ENCODE data around the gene ATP6V1E1.
"Not testable (repeated sequence)": the region's sequence is repeated elsewhere in the genome, so short reads cannot be mapped to it uniquely, and the experiment has no call there.

The ATP6V1E1 gene

GRCh38 chr22:17581631-17582030 is 46.9 kb downstream of the ATP6V1E1 start:
- Mint-ChIP-seq H3K4me3 (no peak overlapping the region), H3K9me3 (no peaks in the 10 kb centered on the region), H3K27ac (no peak overlapping the region), H3K4me1 (ENCODE audit: low read depth) (no peaks in the 10 kb centered on the region), H3K36me3 (ENCODE audit: low read depth) (no peaks in the 10 kb centered on the region), H3K27me3 (ENCODE audit: low read depth) (no peaks in the 10 kb centered on the region)

DNA sequence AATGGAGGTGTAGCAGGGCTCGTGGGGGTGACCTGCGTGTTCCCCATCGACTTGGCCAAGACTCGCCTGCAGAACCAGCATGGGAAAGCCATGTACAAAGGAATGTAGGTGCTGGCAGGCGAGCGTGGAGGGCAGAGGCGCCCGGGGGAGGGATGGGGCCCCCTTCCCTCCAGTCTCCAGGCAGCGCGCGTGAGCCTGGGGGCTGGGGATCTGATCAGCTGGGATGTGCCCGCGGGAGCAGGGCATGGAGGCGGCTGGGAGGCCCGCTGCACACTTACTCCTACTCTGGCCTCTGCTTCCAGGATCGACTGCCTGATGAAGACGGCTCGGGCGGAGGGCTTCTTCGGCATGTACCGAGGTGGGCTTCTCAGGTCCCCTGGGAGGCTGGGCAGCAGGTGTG is 47.5 kb downstream of the ATP6V1E1 start:
- Mint-ChIP-seq H3K9me3 (no peaks in the 10 kb centered on the region), H3K4me1 (ENCODE audit: low read depth) (no peaks in the 10 kb centered on the region), H3K4me3 (no peak overlapping the region), H3K27ac (no peak overlapping the region), H3K36me3 (ENCODE audit: low read depth) (no peaks in the 10 kb centered on the region), H3K27me3 (ENCODE audit: low read depth) (no peaks in the 10 kb centered on the region)

- H3K4me3 Mint-ChIP-seq: no peak overlapping the region
- no peaks in the 10 kb centered on the region for H3K9me3 Mint-ChIP-seq
- H3K4me1 Mint-ChIP-seq (ENCODE audit: low read depth): no peaks in the 10 kb centered on the region
- H3K36me3 Mint-ChIP-seq (ENCODE audit: low read depth): no peaks in the 10 kb centered on the region
- H3K27me3 Mint-ChIP-seq (ENCODE audit: low read depth): no peaks in the 10 kb centered on the region
- no peak overlapping the region for H3K27ac Mint-ChIP-seq
These were observed 48.0 kb downstream of the ATP6V1E1 start for GRCh38 chr22:17580441-17581031.

- no peaks in the 10 kb centered on the region for H3K9me3 Mint-ChIP-seq
- no peaks in the 10 kb centered on the region for H3K36me3 Mint-ChIP-seq (ENCODE audit: low read depth)
- H3K27me3 Mint-ChIP-seq (ENCODE audit: low read depth): no peaks in the 10 kb centered on the region
- H3K4me1 Mint-ChIP-seq (ENCODE audit: low read depth): no peaks in the 10 kb centered on the region
- H3K27ac Mint-ChIP-seq: no peak overlapping the region
- H3K4me3 Mint-ChIP-seq: no peak overlapping the region
These were observed 49.0 kb downstream of the ATP6V1E1 start for GRCh38 chr22:17579535-17579981.

GRCh38 chr22:17578136-17578754 is 50.3 kb downstream of the ATP6V1E1 start:
- no peaks in the 10 kb centered on the region for H3K27me3 Mint-ChIP-seq (ENCODE audit: low read depth)
- H3K4me3 Mint-ChIP-seq: no peak overlapping the region
- no peaks in the 10 kb centered on the region for H3K9me3 Mint-ChIP-seq
- H3K27ac Mint-ChIP-seq: no peak overlapping the region
- no peaks in the 10 kb centered on the region for H3K36me3 Mint-ChIP-seq (ENCODE audit: low read depth)
- H3K4me1 Mint-ChIP-seq (ENCODE audit: low read depth): no peaks in the 10 kb centered on the region

GRCh38 chr22:17576470-17576869 is 52.1 kb downstream of the ATP6V1E1 start:
- Mint-ChIP-seq H3K27me3 (ENCODE audit: low read depth) (no peaks in the 10 kb centered on the region), H3K4me3 (no peak overlapping the region), H3K36me3 (ENCODE audit: low read depth) (no peaks in the 10 kb centered on the region), H3K9me3 (no peaks in the 10 kb centered on the region), H3K27ac (no peak overlapping the region), H3K4me1 (ENCODE audit: low read depth) (no peaks in the 10 kb centered on the region)

GRCh38 chr22:17575681-17576080 is 52.9 kb downstream of the ATP6V1E1 start:
- Mint-ChIP-seq H3K4me3 (no peak overlapping the region), H3K4me1 (ENCODE audit: low read depth) (no peaks in the 10 kb centered on the region), H3K27ac (no peak overlapping the region), H3K36me3 (ENCODE audit: low read depth) (no peaks in the 10 kb centered on the region), H3K9me3 (no peaks in the 10 kb centered on the region), H3K27me3 (ENCODE audit: low read depth) (no peaks in the 10 kb centered on the region)

DNA sequence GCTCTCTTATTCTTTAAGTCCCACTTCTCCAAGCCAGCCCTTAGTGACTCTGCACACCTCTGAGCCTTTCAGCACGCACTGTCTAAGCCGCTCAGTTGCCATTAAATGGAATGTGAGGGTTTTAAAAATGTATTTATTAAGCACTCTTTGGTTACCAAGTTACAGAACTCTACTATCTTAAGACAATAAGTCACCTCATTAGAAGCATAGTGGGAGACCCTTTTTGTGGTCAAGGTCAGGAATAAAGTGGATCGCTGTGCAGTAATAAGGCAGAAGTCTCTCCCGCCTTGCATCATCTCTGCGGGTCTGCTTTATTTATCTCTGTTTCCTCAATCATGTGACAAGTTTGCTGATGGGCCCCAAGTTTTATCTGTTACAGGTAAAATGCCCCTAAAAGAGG is 53.4 kb downstream of the ATP6V1E1 start:
- no peak overlapping the region for H3K4me3 Mint-ChIP-seq
- H3K4me1 Mint-ChIP-seq (ENCODE audit: low read depth): no peaks in the 10 kb centered on the region

GRCh38 chr22:17570851-17571631 is 57.5 kb downstream of the ATP6V1E1 start:
- no peaks in the 10 kb centered on the region for H3K9me3 Mint-ChIP-seq
- H3K27ac Mint-ChIP-seq: no peak overlapping the region
- no peaks in the 10 kb centered on the region for H3K4me1 Mint-ChIP-seq (ENCODE audit: low read depth)
- H3K27me3 Mint-ChIP-seq (ENCODE audit: low read depth): no peaks in the 10 kb centered on the region
- H3K36me3 Mint-ChIP-seq (ENCODE audit: low read depth): no peaks in the 10 kb centered on the region
- H3K4me3 Mint-ChIP-seq: no peak overlapping the region

More for the DNA sequence above, 53.4 kb downstream of the ATP6V1E1 start:
- H3K9me3 Mint-ChIP-seq: no peaks in the 10 kb centered on the region
- no peaks in the 10 kb centered on the region for H3K27me3 Mint-ChIP-seq (ENCODE audit: low read depth)
- H3K36me3 Mint-ChIP-seq (ENCODE audit: low read depth): no peaks in the 10 kb centered on the region
- H3K27ac Mint-ChIP-seq: no peak overlapping the region

- Mint-ChIP-seq H3K4me1 (ENCODE audit: low read depth) (no peaks in the 10 kb centered on the region), H3K4me3 (no peak overlapping the region), H3K27me3 (ENCODE audit: low read depth) (no peaks in the 10 kb centered on the region), H3K36me3 (ENCODE audit: low read depth) (no peaks in the 10 kb centered on the region), H3K27ac (no peak overlapping the region), H3K9me3 (no peaks in the 10 kb centered on the region)
These were observed 58.5 kb downstream of the ATP6V1E1 start for GRCh38 chr22:17569971-17570511.

DNA sequence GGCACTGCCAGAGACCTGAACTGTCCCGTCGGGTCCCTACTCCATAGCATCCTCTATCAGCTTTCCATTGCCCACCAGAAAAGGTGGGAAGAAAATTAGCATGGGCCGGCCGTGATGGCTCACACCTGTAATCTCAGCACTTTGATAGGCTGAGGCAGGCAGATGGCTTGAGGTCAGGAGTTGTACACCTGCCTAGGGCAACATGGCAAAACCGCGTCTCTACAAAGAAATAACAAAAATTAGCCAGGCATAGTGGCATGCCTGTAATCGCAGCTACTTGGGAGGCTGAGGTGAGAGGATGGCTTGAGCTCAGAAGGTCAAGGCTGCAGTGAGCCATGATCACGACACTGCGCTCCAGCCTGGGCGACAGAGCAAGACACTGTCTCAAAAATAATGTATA is 61.8 kb downstream of the ATP6V1E1 start:
- Mint-ChIP-seq H3K9me3 (no peaks in the 10 kb centered on the region), H3K36me3 (ENCODE audit: low read depth) (no peaks in the 10 kb centered on the region), H3K27me3 (ENCODE audit: low read depth) (no peaks in the 10 kb centered on the region), H3K27ac (no peak overlapping the region), H3K4me3 (no peak overlapping the region), H3K4me1 (ENCODE audit: low read depth) (no peaks in the 10 kb centered on the region)

DNA sequence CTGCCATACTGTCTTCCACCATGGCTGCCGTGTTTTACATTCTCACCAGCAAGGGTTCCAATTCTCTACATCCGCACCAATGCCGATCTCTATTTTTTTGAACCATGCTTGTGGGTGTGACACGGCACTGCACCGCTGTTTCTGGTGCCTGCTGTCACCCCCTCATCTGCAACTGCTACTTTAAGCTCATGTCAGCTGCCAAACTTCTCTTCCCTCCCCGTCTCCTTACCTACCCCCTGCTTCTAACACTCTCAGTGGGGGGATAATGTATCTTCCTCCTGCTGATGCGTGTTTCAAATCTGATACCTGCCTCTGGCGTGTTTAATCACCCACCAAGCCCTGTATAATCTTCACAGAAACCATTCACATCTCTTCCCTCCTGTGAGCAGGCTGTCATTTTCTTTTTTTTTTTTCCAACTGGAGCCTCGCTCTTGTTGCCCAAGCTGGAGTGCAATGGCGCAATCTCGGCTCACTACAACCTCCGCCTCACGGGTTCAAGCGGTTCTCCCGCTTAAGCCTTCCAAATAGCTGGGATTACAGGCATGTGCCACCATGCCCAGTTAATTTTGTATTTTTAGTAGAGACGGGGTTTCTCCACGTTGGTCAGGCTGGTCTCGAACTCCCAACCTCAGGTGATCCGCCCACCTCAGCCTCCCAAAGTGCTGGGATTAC is 62.4 kb downstream of the ATP6V1E1 start:
- H3K36me3 Mint-ChIP-seq (ENCODE audit: low read depth): not testable (repeated sequence)

DNA sequence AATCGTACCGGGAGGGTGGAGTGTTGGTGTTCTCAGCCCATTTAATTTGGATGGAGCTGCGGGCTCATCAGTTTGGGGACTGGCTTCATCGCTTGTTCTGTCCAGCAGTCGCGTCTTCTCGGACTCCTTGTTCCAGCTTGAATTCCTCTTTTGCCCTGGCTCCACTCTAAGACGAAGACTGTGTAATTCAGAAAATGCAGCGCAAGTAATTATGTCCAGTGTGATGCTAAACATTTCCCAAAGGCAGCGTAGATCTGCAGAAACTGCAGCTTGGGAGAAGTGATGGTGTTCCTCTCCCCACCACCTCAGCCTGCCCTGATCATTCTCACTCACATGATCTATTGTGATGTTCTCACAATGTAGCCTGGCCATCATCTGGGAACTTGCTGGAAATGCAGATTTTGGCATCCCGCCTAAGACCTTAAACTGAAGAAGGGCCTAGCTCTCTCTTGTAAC is 64.6 kb downstream of the ATP6V1E1 start:
- H3K4me1 Mint-ChIP-seq (ENCODE audit: low read depth): no peaks in the 10 kb centered on the region
- H3K27ac Mint-ChIP-seq: no peak overlapping the region
- no peaks in the 10 kb centered on the region for H3K27me3 Mint-ChIP-seq (ENCODE audit: low read depth)
- no peak overlapping the region for H3K4me3 Mint-ChIP-seq
- H3K9me3 Mint-ChIP-seq: no peaks in the 10 kb centered on the region
- H3K36me3 Mint-ChIP-seq (ENCODE audit: low read depth): no peaks in the 10 kb centered on the region

More for the DNA sequence above, 62.4 kb downstream of the ATP6V1E1 start:
- H3K4me3 Mint-ChIP-seq; H3K27ac Mint-ChIP-seq; H3K4me1 Mint-ChIP-seq (ENCODE audit: low read depth); H3K27me3 Mint-ChIP-seq (ENCODE audit: low read depth); H3K9me3 Mint-ChIP-seq: not testable (repeated sequence)
